K562 (cell line): ENCODE data around the gene RSF1. TPM values are rescaled to one million over a fixed set of nuclear protein-coding genes. Genes with fewer than 3 reads are reported as not detected.

Experiments
- ATAC-seq: fragments of 200-7000 bp; cut with Tn5 transposase; 3 replicates; pipeline ENCODE4 v1.9.1; 2020; ENCODE audit warnings: moderate library complexity
- BruUV-seq: library from RNA; stranded (reverse); fragments of 400-500 nt; replicated peaks from 2 replicates; lab custom pipeline; 2021; lab: Mats Ljungman, UMichigan
- CTCF ChIA-PET: fragments of 300-600 bp; formaldehyde crosslinking; extraction: SDS; loops from one replicate; lab custom pipeline; 2021; ENCODE audit warnings: low intra/inter-chr PET ratio; lab: Yijun Ruan, JAX
- POLR2A ChIA-PET: fragments of 300-600, 350-650 bp; sonication (Branson Sonifier 250); formaldehyde crosslinking; extraction: SDS; loops from one replicate; lab custom pipeline; 2021; ENCODE audit warnings: antibody characterized with exemption, inconsistent platforms; lab: Yijun Ruan, JAX
- DNase-seq, 4 experiments: peaks; one replicate each; pipeline versions ENCODE4 v3.0.0 to v3.0.0-alpha.2; 2011 to 2018; ENCODE audit warnings: low spot score in 3 of 4, mixed read lengths in 3 of 4; ENCODE audit errors: extremely low read depth in 1 of 4
- FAIRE-seq: peaks from 2 replicates; lab custom pipeline; 2011; peaks lifted over from hg19 to GRCh38; lab: Jason Lieb, UNC
- H2AFZ ChIP-seq: 2 replicates; pipeline ENCODE4 v1.6.0; 2011; ENCODE audit warnings: low read depth, low read length, control low read depth, inconsistent platforms
- H3K27ac ChIP-seq: fragments of 200-600 bp; 3 replicates; pipeline ENCODE4 v1.8.0; 2011; ENCODE audit warnings: low read depth, mild to moderate bottlenecking, control low read depth, inconsistent platforms, low read length, moderate library complexity, mixed read lengths; ENCODE audit errors: extremely low read depth
- H3K27me3 ChIP-seq, 2 experiments: fragments of 300-600 bp in 1 of 2; 2 replicates in 1 of 2; 3 replicates in 1 of 2; pipeline versions ENCODE4 v1.6.0 to v1.8.0; 2011; ENCODE audit warnings: inconsistent platforms in 2 of 2, low read length in 2 of 2, mild to moderate bottlenecking in 1 of 2, mixed read lengths in 1 of 2, moderate library complexity in 1 of 2; ENCODE audit not compliant: control insufficient read depth in 2 of 2, insufficient read depth in 2 of 2
- H3K36me3 ChIP-seq: fragments of 300-600 bp; 3 replicates; pipeline ENCODE4 v1.8.0; 2011; ENCODE audit warnings: mild to moderate bottlenecking, low read length, inconsistent platforms; ENCODE audit not compliant: control insufficient read depth, insufficient read depth
- H3K4me1 ChIP-seq, 2 experiments: fragments of 200-600 bp in 1 of 2; replicated peaks in 1 of 2; 2 replicates in 1 of 2; 3 replicates in 1 of 2; pipeline versions ENCODE4 v1.5.1 to v1.8.0; 2011; ENCODE audit warnings: inconsistent platforms in 2 of 2, low read length in 2 of 2, mild to moderate bottlenecking in 1 of 2, mixed read lengths in 1 of 2, moderate library complexity in 1 of 2; ENCODE audit not compliant: control insufficient read depth in 2 of 2, insufficient read depth in 2 of 2
- H3K4me2 ChIP-seq: 2 replicates; pipeline ENCODE4 v1.6.1; 2011; ENCODE audit warnings: low read length, control low read depth, inconsistent platforms, mixed read lengths; ENCODE audit not compliant: insufficient read depth
- H3K4me3 ChIP-seq: fragments of 200-600 bp; sonication (generic), shearing (Covaris generic); 2 replicates; pipeline ENCODE4 v1.5.1; 2016; ENCODE audit warnings: control low read depth, inconsistent platforms
- H3K79me2 ChIP-seq: fragments of 200-600 bp; 3 replicates; pipeline ENCODE4 v1.8.0; 2011; ENCODE audit warnings: low read length, inconsistent platforms; ENCODE audit not compliant: control insufficient read depth, insufficient read depth
- H3K9ac ChIP-seq, 2 experiments: 2 replicates each; pipeline versions ENCODE4 v1.6.0 to v1.6.1; 2011; ENCODE audit warnings: low read depth in 2 of 2, low read length in 2 of 2, control low read depth in 1 of 2, inconsistent platforms in 1 of 2, mild to moderate bottlenecking in 1 of 2, mixed read lengths in 1 of 2; ENCODE audit not compliant: insufficient read depth in 1 of 2
- H3K9me1 ChIP-seq: one replicate; pipeline ENCODE4 v1.6.0; 2011; ENCODE audit warnings: inconsistent platforms, mild to moderate bottlenecking, low read length, moderate library complexity; ENCODE audit not compliant: control insufficient read depth, insufficient read depth
- H3K9me3 ChIP-seq: replicated peaks from 2 replicates; pipeline ENCODE4 v1.5.1; 2011; ENCODE audit warnings: low read depth, low read length, inconsistent platforms; ENCODE audit not compliant: control insufficient read depth, insufficient read depth
- H4K20me1 ChIP-seq: replicated peaks from 2 replicates; pipeline ENCODE4 v1.6.1; 2011; ENCODE audit warnings: low read length, inconsistent platforms, mixed read lengths; ENCODE audit not compliant: control insufficient read depth, insufficient read depth
- SMAD2 ChIP-seq: fragments of 150-350 bp; IDR thresholded peaks from 2 replicates; pipeline ENCODE4 v1.6.1; 2014; ENCODE audit warnings: low read depth, mild to moderate bottlenecking, low read length
- ZNF133 ChIP-seq: fragments of 250-450 bp; sonication (Bioruptor Pico); IDR thresholded peaks from 2 replicates; pipeline ENCODE4 v1.4.0; 2020; ENCODE audit warnings: mild to moderate bottlenecking
- ZNF197 ChIP-seq: fragments of 200-800 bp; sonication (Bioruptor generic); IDR thresholded peaks from 2 replicates; pipeline ENCODE4 v1.6.1; 2016; ENCODE audit warnings: low read depth, missing genetic modification characterization, missing compliant biosample characterization
- ZNF518B ChIP-seq: fragments of 250-450 bp; sonication (Bioruptor Pico); IDR thresholded peaks from 2 replicates; pipeline ENCODE4 v1.5.0; 2021; ENCODE audit warnings: mild to moderate bottlenecking, moderate library complexity
- WGBS: fragments of 100-300 bp; shearing (Covaris generic); methylation state at CpG from one replicate; pipeline ENCODE4 v1.1.6; 2016; ENCODE audit warnings: low coverage, mixed read lengths; ENCODE audit not compliant: insufficient coverage; ENCODE audit errors: missing lambda C conversion rate; 5-methylcytosine and 5-hydroxymethylcytosine counted together
- in situ Hi-C: fragments of 300-500 bp; cut with MboI; formaldehyde crosslinking; loops from 4 replicates; pipeline ENCODE4 v1.15.0; 2018; ENCODE audit warnings: inconsistent platforms, mixed read lengths
- intact Hi-C: fragments of 100-400 bp; cut with micrococcal nuclease; formaldehyde crosslinking; loops from 2 replicates; pipeline ENCODE4 v1.14.2; 2022
- polyA plus RNA-seq, 8 experiments: library from polyadenylated mRNA; depleted of rRNA in 4 of 8; stranded (reverse) in 5 of 8; unstranded in 3 of 8; fragments of >200 nt; fragmentation: Nextera tagmentation in 2 of 8; fragmentation: Illumina TruSeq in 1 of 8; extraction: Ambion mirVana in 2 of 8; extraction: Trizol in 1 of 8; gene quantifications; 2 replicates each; pipeline versions ENCODE4 v1.2.1 to v1.2.3, GENCODE V29; 2011 to 2014; ENCODE audit warnings: inconsistent platforms in 1 of 8, missing spikeins in 1 of 8
- total RNA-seq, 7 experiments: library from RNA; depleted of rRNA in 6 of 7; stranded (reverse); fragments of >200 nt in 6 of 7; fragmentation: Illumina TruSeq in 2 of 7; extraction: Trizol in 2 of 7; gene quantifications; 2 replicates each; pipeline versions ENCODE4 v1.2.1 to v1.2.3, GENCODE V29; 2011 to 2021; ENCODE audit warnings: low replicate concordance in 1 of 7

The RSF1 gene
- total and polyA plus RNA-seq, 9 of the 15 experiments (the other 6 are each of a cell fraction or from before 2014, with no cell fraction given): 9.7 to 63.6 (median 42.8) TPM

- TF ChIP-seq ZNF518B (CRISPR knock-in tag): no peak
- TF ChIP-seq, all 486 proteins: peak for 0
Observed at GRCh38 chr11:77762426-77762825, 58.1 kb downstream of the RSF1 start (continued).

- no peak overlapping the region for H3K4me2 ChIP-seq
- no peaks in the 10 kb centered on the region for H3K27me3 ChIP-seq
- FAIRE-seq (no peak), ATAC-seq (no peak), DNase-seq (no peak)
- no peaks in the 10 kb centered on the region for H3K9me3 ChIP-seq
- TF ChIP-seq SMAD2 (no peak), ZNF133 (CRISPR knock-in tag) (no peak), ZNF197 (CRISPR knock-in tag) (no peak)
- peaks cover 0 to 6% of the 10 kb centered on the region in 2 experiments; a peak in 1 of 5 replicates for H3K4me1 ChIP-seq
- H3K27ac ChIP-seq: no peak overlapping the region
- H3K36me3 ChIP-seq: peaks cover 19% of the 10 kb centered on the region
- intact Hi-C loops (no loop called here), in situ Hi-C loops (no loop called here)
- no peak overlapping the region for H3K9ac ChIP-seq
- peaks cover 10% of the 10 kb centered on the region; the same call in 2 of the 3 replicates for H3K79me2 ChIP-seq
- ChIA-PET POLR2A (no interaction called here), CTCF (no interaction called here)
- no peak overlapping the region for H2AFZ ChIP-seq
- H3K9me1 ChIP-seq: no peaks in the 10 kb centered on the region
- 0 out of 2 replicates have a peak, but pooled peaks cover under 1% of the 10 kb centered on the region for H4K20me1 ChIP-seq
- H3K4me3 ChIP-seq: no peak overlapping the region
- BruUV-seq: no TSS peak
- whole genome bisulfite sequencing: 92% methylated on average over 2 of the region's 3 CpGs
Observed at GRCh38 chr11:77761491-77761890, 59.0 kb downstream of the RSF1 start.
